Heart right ventricle (tissue), 16 donors: Measurements from ENCODE around the gene SPTBN4. TPM values are rescaled to one million over a fixed set of nuclear protein-coding genes. Genes with fewer than 3 reads are reported as not detected.
"Not testable (repeated sequence)": the region's sequence is repeated elsewhere in the genome, so short reads cannot be mapped to it uniquely, and the experiment has no call there.

ENCODE experiments used
- ATAC-seq, 8 donors: fragments of 200-7000 bp; cut with Tn5 transposase; one replicate each; pipeline ENCODE4 v1.9.1; 2020; ENCODE audit warnings: mild to moderate bottlenecking in 8 of 8, moderate library complexity in 8 of 8, moderate number of reproducible peaks in 1 of 8
- DNase-seq, 2 donors: peaks; one replicate each; pipeline ENCODE4 v3.0.0-alpha.2; 2020
- H3K27ac ChIP-seq, 10 donors: fragments of 200-600 bp; sonication (generic) in 2 of 10; one replicate each; pipeline versions ENCODE4 v1.5.0 to v1.8.0; 2020 to 2022; ENCODE audit warnings: mild to moderate bottlenecking in 3 of 10
- H3K27me3 ChIP-seq, 7 donors: fragments of 200-600 bp; one replicate each; pipeline ENCODE4 v1.8.0; 2021 to 2022; ENCODE audit warnings: mild to moderate bottlenecking in 2 of 7
- H3K36me3 ChIP-seq, 9 donors: fragments of 200-600 bp; sonication (generic) in 1 of 9; one replicate each; pipeline versions ENCODE4 v1.5.0 to v1.8.0; 2020 to 2022; ENCODE audit warnings: mild to moderate bottlenecking in 2 of 9
- H3K4me1 ChIP-seq, 9 donors: fragments of 200-600 bp; sonication (generic) in 1 of 9; one replicate each; pipeline versions ENCODE4 v1.5.0 to v1.8.0; 2020 to 2022; ENCODE audit warnings: mild to moderate bottlenecking in 4 of 9
- H3K4me3 ChIP-seq, 10 donors: fragments of 200-600 bp; sonication (generic) in 2 of 10; one replicate each; pipeline versions ENCODE4 v1.5.0 to v1.8.0; 2020 to 2022; ENCODE audit warnings: mild to moderate bottlenecking in 7 of 10, moderate library complexity in 2 of 10
- H3K9me3 ChIP-seq, 11 donors: fragments of 200-600 bp in 10 of 11; sonication (generic) in 2 of 11; one replicate each; pipeline versions ENCODE4 v1.5.0 to v1.8.0; 2013 to 2022; ENCODE audit warnings: mild to moderate bottlenecking in 2 of 11, control low read depth in 1 of 11, moderate library complexity in 1 of 11
- WGBS, 2 donors: extraction: QIAGEN DNeasy Blood & Tissue Kit; methylation state at CpG; one replicate each; pipeline ENCODE4 v1.1.7; 2013; ENCODE audit warnings: inconsistent platforms in 1 of 2; 5-methylcytosine and 5-hydroxymethylcytosine counted together
- intact Hi-C, 10 donors: fragments of 100-400 bp; cut with DNase I; formaldehyde crosslinking; loops; one replicate each; pipeline versions ENCODE4 v1.11.1 to v1.14.2; 2022
- polyA plus RNA-seq, 2 donors: library from polyadenylated mRNA; stranded (reverse); fragments of 200-250 nt; gene quantifications; one replicate each; pipeline ENCODE4 v1.2.3, GENCODE V29; 2013
- total RNA-seq, 10 donors: library from RNA; stranded (reverse); fragmentation: NEBNext Ultra II Directional in 3 of 10; extraction: Animal tissue kit (Norgen Biotek cat#: 25700) in 3 of 10; gene quantifications; one replicate each; pipeline versions ENCODE4 v1.2.1 to v1.2.4, GENCODE V29; 2021 to 2023
- TF ChIP-seq, protein P1 (sequence below), 9 donors: fragments of 200-600 bp; sonication (generic) in 2 of 9; IDR thresholded peaks; one replicate each; pipeline versions ENCODE4 v1.5.0 to v1.8.0; 2021 to 2022; ENCODE audit warnings: antibody characterized with exemption in 9 of 9, mild to moderate bottlenecking in 5 of 9, moderate library complexity in 1 of 9
- donor health status: Arrhythmogenic right ventricular cardiomyopathy.
- donor health status: ischemic (EF 13 %, LVEDD 7.1; RV severe dilation, severe dysfunction).
- donor health status: healthy with polysubstance abuse.
- donor health status: DM: no; HTN: yes; CAD: no.
- donor health status: DM: no; HTN: no; CAD: no.
- donor health status: ischemic (EF 25% LVEDD 6.9; RV normal size, moderate dysfunction).
- donor health status: ischemic (EF 25% LVEDD 5.7; RV mildly dilated, moderate dysfunction).
- donor health status: healthy.
- donor health status: DM: yes; HTN: yes; CAD: no.
- donor health status: Ischemic cardiomyopathy.
- donor health status: ischemic (EF 35%, LVEDD 5.7; RV mildly dilated, moderate dysfunction).
- donor health status: nonischemic (EF 11% LVEDD 7.7; RV severe dilation, severe dysfunction).
- donor health status: DM: yes; HTN: yes; CAD: no.
- donor health status: PGD.
- donor health status: ischemic (EF 29% LVEDD 5.4; RV normal size, mild dysfunction).
- donor health status: nonischemic (EF 23%, LVEDD 6.1; RV moderate dilation, normal function).

The SPTBN4 gene
- total and polyA plus RNA-seq, 12 donors: 3.0 to 13.8 (median 4.9) TPM

DNA sequence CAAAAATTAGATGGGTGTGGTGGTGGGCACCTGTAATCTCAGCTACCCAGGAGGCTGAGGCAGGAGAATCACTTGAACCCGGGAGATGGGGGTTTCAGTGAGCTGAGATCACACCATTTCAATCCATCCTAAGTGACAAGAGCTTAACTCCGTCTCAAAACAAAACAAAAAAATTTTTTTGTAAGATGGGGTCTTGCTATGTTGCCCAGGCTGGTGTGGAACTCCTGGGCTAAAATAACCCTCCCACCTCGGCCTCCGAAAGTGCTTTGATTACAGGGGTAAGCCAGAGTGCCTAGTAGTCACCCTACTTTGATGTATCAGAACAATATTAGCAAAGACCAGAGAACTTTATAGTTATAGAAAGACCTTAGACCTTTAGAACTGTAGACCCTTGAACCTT lies 7.9 kb downstream of the SPTBN4 start:
- intact Hi-C loops: no loop called here
- WGBS, 2 donors: 93 to 96% methylated on average over 4 of the region's 4 CpGs

DNA sequence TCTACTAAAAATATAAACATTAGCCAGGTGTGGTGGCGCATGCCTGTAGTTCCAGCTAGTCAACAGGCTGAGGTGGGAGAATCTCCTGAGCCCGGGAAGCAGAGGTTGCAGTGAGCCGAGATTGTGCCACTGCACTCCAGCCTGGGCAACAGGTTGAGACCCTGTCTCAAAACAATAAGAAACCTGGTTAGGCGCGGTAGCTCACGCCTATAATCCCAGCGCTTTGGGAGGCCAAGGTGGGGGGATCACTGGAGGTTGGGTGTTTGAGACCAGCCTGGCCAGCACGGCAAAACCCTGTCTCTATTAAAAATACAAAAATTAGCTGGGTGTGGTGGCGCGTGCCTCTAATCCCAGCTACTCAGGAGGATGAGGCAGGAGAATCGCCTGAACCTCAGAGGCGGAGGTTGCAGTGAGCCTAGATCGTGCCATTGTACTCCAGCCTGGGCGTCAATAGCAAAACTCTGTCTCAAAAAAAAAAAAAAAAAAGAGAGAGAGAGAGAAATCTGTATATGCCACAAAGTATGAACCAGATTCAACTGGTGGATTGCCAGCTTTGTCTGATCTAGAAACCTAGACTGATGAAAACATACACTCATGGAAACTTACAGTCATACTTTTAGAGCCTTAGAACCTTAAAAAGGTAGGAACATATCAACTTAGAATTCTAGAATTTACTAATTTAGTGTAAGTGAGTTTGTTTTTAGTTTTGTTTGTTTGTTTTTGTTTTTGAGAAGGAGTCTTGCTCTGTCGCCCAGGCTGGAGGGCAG lies 9.3 kb downstream of the SPTBN4 start:
- WGBS, 2 donors: 90 to 91% methylated on average over 15 of the region's 15 CpGs
- H3K4me1 ChIP-seq, DNase-seq, H3K36me3 ChIP-seq, H3K4me3 ChIP-seq, intact Hi-C loops, H3K9me3 ChIP-seq, H3K27ac ChIP-seq, H3K27me3 ChIP-seq, ATAC-seq: not testable (repeated sequence)

More for the DNA sequence above, 7.9 kb downstream of the SPTBN4 start:
- Histone ChIP-seq H3K27me3 (no peaks in the 10 kb centered on the region), H3K4me1 (no peaks in the 10 kb centered on the region), H3K9me3 (no peaks in the 10 kb centered on the region), H3K36me3 (no peaks in the 10 kb centered on the region), H3K27ac (no peak overlapping the region), H3K4me3 (no peak overlapping the region)
- DNase-seq (no peak), ATAC-seq (no peak)
- TF ChIP-seq, protein P1, sequence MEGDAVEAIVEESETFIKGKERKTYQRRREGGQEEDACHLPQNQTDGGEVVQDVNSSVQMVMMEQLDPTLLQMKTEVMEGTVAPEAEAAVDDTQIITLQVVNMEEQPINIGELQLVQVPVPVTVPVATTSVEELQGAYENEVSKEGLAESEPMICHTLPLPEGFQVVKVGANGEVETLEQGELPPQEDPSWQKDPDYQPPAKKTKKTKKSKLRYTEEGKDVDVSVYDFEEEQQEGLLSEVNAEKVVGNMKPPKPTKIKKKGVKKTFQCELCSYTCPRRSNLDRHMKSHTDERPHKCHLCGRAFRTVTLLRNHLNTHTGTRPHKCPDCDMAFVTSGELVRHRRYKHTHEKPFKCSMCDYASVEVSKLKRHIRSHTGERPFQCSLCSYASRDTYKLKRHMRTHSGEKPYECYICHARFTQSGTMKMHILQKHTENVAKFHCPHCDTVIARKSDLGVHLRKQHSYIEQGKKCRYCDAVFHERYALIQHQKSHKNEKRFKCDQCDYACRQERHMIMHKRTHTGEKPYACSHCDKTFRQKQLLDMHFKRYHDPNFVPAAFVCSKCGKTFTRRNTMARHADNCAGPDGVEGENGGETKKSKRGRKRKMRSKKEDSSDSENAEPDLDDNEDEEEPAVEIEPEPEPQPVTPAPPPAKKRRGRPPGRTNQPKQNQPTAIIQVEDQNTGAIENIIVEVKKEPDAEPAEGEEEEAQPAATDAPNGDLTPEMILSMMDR (IDR thresholded peaks at IDR 0.05): no peak

DNA sequence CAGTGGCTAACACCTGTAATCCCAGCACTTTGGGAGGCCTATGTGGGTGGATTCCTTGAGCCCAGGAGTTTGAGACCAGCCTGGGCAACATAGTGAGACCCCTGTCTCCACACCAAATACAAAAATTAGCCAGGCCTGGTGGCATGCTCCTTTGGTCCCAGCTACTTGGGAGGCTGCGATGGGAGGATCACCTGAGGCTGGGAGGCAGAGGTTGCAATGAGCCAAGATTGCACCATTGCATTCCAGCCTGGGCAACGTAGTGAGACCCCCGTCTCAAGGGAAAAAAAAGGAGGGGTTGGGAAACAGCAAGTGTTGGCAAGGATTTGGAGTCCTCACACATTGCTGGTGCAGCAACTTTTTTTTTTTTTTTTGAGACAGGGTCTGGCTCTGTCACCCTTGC lies 19.2 kb downstream of the SPTBN4 start:
- Histone ChIP-seq H3K9me3 (no peaks in the 10 kb centered on the region), H3K27me3 (peaks cover 0 to 29% (median 13%) of the 10 kb centered on the region in 7 donors), H3K4me1 (peaks cover 0 to 7% (median 0%) of the 10 kb centered on the region in 9 donors), H3K27ac (no peak overlapping the region), H3K4me3 (no peak overlapping the region), H3K36me3 (no peaks in the 10 kb centered on the region)
- DNase-seq (no peak), ATAC-seq (no peak)
- intact Hi-C loops: no loop called here
- 93 to 95% methylated on average over 3 of the region's 3 CpGs for WGBS, 2 donors
- TF ChIP-seq, protein P1 (IDR thresholded peaks at IDR 0.05): no peak

DNA sequence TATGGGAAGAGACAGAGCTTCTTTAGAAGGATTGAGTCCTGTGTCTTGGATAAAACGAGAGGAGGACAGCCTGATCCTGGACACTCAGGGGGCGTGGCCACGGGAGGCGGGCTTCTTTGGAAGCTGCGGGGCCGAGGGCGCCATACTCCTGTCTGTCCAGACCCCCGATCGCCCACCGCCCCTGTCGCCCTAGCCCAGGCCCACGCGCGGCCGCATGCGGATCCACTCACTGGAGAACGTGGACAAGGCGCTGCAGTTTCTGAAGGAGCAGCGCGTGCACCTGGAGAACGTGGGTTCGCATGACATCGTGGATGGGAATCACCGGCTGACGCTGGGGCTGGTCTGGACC lies 23.1 kb downstream of the SPTBN4 start:
- Histone ChIP-seq H3K4me3 (no peak overlapping the region), H3K27me3 (peaks cover 0 to 29% (median 13%) of the 10 kb centered on the region in 7 donors), H3K9me3 (no peaks in the 10 kb centered on the region), H3K27ac (no peak overlapping the region), H3K36me3 (no peaks in the 10 kb centered on the region), H3K4me1 (peaks cover 0 to 7% (median 0%) of the 10 kb centered on the region in 9 donors)
- WGBS, 2 donors: 52 to 69% methylated on average over 25 of the region's 25 CpGs
- DNase-seq (no peak), ATAC-seq (no peak)
- TF ChIP-seq, protein P1 (IDR thresholded peaks at IDR 0.05): no peak
- intact Hi-C loops: no loop called here

DNA sequence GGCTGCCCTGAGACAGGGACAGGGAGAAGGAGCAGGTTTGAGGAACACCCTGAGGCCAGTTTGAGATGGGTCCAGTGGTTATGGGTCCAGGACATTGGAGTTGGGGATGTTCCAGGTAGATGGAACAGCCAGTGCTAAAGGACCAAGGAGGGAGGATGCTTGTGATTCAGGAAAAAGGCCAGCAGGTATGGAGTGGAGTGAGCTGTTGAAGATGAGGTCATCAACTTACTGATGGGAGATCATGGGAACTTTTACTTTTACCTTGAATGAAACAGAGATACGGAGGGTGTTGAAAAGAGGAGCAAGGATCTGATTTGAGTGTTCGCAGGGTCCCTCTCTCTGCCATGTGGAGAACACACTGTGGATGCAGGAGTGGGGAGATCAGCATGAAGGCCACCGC lies 25.5 kb downstream of the SPTBN4 start:
- Histone ChIP-seq H3K36me3 (no peaks in the 10 kb centered on the region), H3K9me3 (no peaks in the 10 kb centered on the region), H3K4me3 (no peak overlapping the region), H3K27me3 (peaks cover 0 to 23% (median 12%) of the 10 kb centered on the region in 7 donors), H3K4me1 (peaks cover 0 to 7% (median 0%) of the 10 kb centered on the region in 9 donors), H3K27ac (no peak overlapping the region)
- 89 to 98% methylated on average over 3 of the region's 3 CpGs for WGBS, 2 donors
- TF ChIP-seq, protein P1 (IDR thresholded peaks at IDR 0.05): no peak
- intact Hi-C loops: no loop called here
- no peak for ATAC-seq
- DNase-seq: no peak
